ENCODE measurements around the gene TFAP2C. TPM values are rescaled to one million over a fixed set of nuclear protein-coding genes. Genes with fewer than 3 reads are reported as not detected.
"Not testable (repeated sequence)": the region's sequence is repeated elsewhere in the genome, so short reads cannot be mapped to it uniquely, and the experiment has no call there.

TFAP2C gene
- total RNA-seq, 1 donor from 2014 or later, result not detected

- DNase-seq, result no peak
Measured at GRCh38 chr20:56657879-56658278, 28.8 kb downstream of the TFAP2C start.

- DNase-seq, result not testable (repeated sequence)
Measured at GRCh38 chr20:56658341-56658947, 29.3 kb downstream of the TFAP2C start.

GRCh38 chr20:56663660-56664059, 34.6 kb downstream of the TFAP2C start:
- no peak for DNase-seq

DNA sequence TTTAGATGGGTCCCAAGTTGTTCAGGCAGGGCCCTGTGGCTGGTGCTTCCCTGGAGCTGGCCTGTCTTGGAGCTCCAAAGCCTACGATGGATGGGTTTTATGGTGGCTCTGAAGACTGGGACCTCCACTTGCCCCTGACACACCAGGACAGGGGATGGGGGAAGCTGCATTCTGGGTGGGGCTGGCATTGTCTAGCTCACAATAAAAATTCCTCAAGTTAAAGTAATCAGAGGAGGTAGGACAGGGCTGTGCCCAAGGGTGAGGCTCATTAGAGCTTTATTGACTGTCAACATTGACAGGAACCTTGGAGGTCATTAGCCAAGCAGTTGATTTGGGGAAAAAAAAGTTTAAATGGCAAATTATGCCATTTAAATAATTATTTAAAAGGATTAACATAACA, 35.7 kb downstream of the TFAP2C start:
- DNase-seq, result no peak

DNA sequence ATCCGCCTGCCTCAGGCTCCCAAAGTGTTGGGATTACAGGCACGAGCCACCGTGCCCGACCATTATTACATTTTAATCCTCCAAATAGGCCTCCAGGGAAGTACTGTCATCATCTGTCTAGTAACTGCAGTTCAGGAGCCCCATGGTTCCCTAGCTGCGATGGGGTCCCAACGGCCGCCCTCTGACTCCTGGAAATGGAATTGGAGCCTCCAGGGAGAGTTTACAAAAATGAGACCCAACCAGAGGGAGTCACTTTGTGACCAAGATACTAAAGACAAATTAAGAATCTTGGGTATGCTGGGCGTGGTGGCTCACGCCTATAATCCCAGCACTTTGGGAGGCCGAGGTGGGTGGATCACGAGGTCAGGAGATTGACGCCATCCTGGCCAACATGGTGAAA, 36.7 kb downstream of the TFAP2C start:
- DNase-seq, result no peak

DNA sequence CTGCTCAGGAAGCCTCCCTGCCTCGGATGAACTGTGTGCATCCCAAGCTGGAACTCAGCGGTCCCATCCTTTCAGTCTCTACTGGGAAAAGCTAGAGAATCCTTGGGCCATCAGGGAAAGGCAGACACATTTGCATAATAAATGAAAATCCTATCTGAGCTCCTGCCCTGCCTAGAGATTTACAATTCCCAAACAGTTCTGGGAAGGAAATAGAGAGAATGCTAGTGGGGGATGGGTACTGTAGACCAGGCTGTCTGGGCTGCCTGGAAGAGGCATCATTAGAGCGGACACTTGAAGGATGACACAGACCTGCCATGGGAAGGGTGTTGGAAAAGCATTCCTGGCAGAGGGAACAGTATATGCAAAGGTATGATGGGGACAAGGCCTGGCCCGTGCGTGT, 44.3 kb downstream of the TFAP2C start:
- DNase-seq, result no peak

DNA sequence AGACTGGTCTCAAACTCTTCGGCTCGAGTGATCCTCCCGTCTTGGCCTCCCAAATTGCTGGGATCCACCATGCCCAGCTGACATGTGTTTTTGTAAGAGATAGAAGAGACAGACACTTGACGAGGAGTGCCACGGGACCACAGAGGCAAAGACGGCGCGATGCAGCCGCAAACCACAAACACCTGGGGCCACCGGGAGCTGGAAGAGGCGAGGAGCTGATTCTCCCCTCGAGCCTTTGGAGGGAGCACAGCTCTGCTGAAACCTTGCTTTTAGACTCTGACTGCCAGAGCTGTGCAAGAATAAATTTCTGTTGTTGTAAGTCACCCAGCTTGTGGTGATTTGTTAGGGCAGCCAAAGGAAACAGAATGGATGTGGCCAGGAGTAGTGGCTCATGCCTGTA, 46.9 kb downstream of the TFAP2C start:
- no peak for DNase-seq

DNA sequence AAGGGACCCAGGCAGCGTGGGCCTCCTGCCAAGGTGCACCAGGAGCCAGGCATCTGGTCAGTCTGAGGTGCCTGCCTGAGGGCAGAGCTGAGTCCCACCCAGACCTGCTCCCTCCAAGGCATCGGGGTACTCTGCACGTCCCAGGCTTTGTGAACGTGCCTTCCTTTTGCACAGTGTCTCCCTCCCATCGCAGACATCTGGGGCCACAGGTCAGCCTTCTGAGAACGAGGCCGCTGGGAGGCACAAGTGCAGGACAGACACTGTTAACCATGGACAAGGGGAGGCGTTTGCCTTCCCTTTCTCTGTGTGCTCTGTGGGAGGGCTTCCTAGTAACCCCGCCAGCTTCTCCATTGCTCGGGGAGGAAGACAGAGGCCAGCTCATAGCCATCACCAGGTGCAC, 47.6 kb downstream of the TFAP2C start:
- DNase-seq, result no peak

DNA sequence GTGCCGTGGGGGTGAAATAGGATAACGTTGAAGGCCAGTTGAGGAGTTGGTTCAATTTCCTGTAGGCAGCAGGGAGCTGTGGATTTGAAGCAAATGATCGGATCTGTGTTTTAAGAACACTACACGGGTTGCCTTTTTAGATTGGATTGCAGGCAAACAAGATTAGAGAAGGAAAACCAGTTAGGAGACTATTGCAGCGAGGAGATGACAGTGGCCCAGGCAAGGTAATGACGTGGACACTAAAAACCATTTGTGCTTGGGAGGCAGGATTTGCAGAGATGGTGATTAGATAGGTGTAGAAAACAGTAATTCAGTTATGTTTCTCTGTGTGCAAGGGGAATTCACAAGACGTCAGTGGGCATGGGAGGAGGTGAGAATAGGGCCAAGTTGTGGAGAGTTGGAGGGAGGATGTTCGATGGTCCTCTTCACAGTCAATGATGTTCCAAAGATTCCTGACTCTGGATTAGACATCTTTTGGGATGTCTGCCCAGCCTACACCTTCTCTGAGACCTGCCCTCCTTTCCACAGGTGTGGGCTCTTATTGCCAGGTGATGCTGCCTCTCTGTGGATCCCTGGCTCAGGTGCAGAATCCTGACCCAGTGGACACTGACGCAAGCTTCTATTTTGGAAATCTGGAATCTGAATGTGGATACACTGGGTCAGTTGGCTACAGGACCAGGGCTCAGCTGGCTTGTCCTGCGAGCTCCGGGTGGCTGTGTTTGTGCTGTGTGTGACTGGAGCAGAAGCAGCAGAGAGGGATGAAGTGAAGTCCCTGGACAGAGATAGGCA, 54.2 kb downstream of the TFAP2C start:
- no peak for DNase-seq

DNA sequence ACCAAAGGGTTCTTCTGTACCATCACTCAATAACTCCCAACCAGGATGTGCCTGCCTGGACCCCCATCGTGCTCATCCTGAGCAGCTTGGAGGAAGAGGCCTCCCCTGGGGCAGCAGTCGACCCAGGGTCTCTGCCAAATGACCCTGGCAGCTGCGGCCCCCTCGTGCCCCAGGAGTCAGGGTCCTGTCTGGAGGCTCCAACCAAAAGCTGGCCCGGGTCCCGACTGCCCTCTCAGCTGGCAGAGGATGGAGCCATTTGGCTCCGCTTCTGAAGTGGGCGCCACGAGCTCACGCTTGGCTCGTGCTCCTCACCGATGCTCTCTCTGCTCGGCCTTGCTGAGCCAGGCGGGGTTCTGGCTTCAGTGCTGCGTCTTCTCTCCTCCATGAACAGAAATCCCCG, 56.8 kb downstream of the TFAP2C start:
- no peak for DNase-seq

GRCh38 chr20:56687061-56687460, 58.0 kb downstream of the TFAP2C start:
- DNase-seq, result no peak

- DNase-seq, result no peak
Measured at GRCh38 chr20:56688106-56688505, 59.0 kb downstream of the TFAP2C start.

Other genes starting within 250 kb of the TFAP2C start
- 12.4 and 66.3 TPM in 2 replicates for gene AURKA, start 237.1 kb upstream of the TFAP2C start, total RNA-seq
- gene CSTF1, start 236.7 kb upstream of the TFAP2C start, total RNA-seq, result 39.1 and 51.0 TPM in 2 replicates
- 0.05 and 0.17 TPM in 2 replicates for gene CASS4, start 217.0 kb upstream of the TFAP2C start, total RNA-seq
- 93.9 and 98.7 TPM in 2 replicates for gene RTF2, start 160.7 kb upstream of the TFAP2C start, total RNA-seq
- not detected in 2 replicates for gene FAM209A, start 104.6 kb upstream of the TFAP2C start, total RNA-seq
- 0.33 TPM in 1 of 2 replicates, not detected in the other for gene FAM209B, start 96.1 kb upstream of the TFAP2C start, total RNA-seq

Measured in dermis blood vessel endothelial cell (primary cell).